T-helper 2 cell treated with Interferon-gamma antibody and Interleukin-4, amounts not matched to agents 5 μg/mL and 100 μg/mL, for 36 hours (primary cell): Measurements from ENCODE around the gene NEUROD2.
"Not testable (repeated sequence)": the region's sequence is repeated elsewhere in the genome, so short reads cannot be mapped to it uniquely, and the experiment has no call there.

Experiments
- DNase-seq: peaks from one replicate; pipeline ENCODE4 v3.0.0; 2021; ENCODE audit warnings: low spot score
- H3K27ac Mint-ChIP-seq: one replicate; pipeline ENCODE4 v1.8.0; 2021; ENCODE audit warnings: mild to moderate bottlenecking, mixed read lengths
- H3K27me3 Mint-ChIP-seq: one replicate; pipeline ENCODE4 v1.8.0; 2021; ENCODE audit warnings: low read depth, mixed read lengths
- H3K36me3 Mint-ChIP-seq: one replicate; pipeline ENCODE4 v1.8.0; 2021; ENCODE audit warnings: low read depth, mixed read lengths
- H3K4me1 Mint-ChIP-seq: one replicate; pipeline ENCODE4 v1.8.0; 2021; ENCODE audit warnings: low read depth, mixed read lengths
- H3K4me3 Mint-ChIP-seq: one replicate; pipeline ENCODE4 v1.8.0; 2022; ENCODE audit warnings: mild to moderate bottlenecking, moderate library complexity, mixed read lengths
- H3K9me3 Mint-ChIP-seq: one replicate; pipeline ENCODE4 v1.8.0; 2021; ENCODE audit warnings: mixed read lengths

NEUROD2 gene

GRCh38 chr17:39597372-39598046, 10.2 kb downstream of the NEUROD2 start:
- Mint-ChIP-seq H3K9me3 (no peaks in the 10 kb centered on the region), H3K27ac (no peak overlapping the region), H3K4me1 (peaks cover 2% of the 10 kb centered on the region), H3K27me3 (peaks cover 82% of the 10 kb centered on the region), H3K4me3 (no peak overlapping the region), H3K36me3 (no peaks in the 10 kb centered on the region)
- no peak for DNase-seq

GRCh38 chr17:39596543-39597267, 11.0 kb downstream of the NEUROD2 start:
- H3K27ac Mint-ChIP-seq: no peak overlapping the region

DNA sequence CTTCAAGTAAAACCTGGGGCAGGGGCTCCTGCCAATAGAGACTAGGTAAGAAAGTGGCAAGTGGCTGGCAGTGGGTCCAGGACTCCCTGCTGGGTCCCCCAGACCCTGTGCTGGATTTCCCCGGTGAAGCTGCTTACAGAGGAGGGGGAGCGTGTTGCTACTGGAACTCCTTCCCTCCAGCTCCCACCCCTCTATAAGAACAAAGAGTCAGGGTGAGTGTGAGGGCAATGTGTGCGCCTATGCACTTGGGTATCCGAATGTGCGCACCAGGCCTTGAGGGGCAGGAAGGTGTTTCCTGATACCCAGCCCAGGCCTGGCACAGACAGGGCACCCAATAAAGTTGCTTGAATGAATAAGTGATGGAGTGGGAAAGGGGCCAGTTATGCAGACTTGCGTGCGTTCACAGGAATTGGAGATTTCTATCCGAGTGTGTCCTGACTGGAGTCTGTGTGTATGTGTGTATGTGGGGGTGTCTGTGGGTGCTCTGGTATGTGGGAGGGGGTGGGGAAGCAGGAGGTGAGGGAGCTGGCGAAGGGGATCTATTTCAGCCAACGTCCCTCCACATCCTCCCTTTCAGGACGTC, 11.7 kb downstream of the NEUROD2 start:
- Mint-ChIP-seq H3K4me1 (peaks cover 2% of the 10 kb centered on the region), H3K27ac (no peak overlapping the region), H3K4me3 (no peak overlapping the region), H3K36me3 (no peaks in the 10 kb centered on the region), H3K27me3 (peaks cover 72% of the 10 kb centered on the region), H3K9me3 (no peaks in the 10 kb centered on the region)
- no peak for DNase-seq

More at GRCh38 chr17:39596543-39597267, 11.0 kb downstream of the NEUROD2 start:
- H3K4me3 Mint-ChIP-seq: no peak overlapping the region
- DNase-seq: no peak
- H3K9me3 Mint-ChIP-seq: no peaks in the 10 kb centered on the region
- H3K4me1 Mint-ChIP-seq: peaks cover 2% of the 10 kb centered on the region
- no peaks in the 10 kb centered on the region for H3K36me3 Mint-ChIP-seq
- H3K27me3 Mint-ChIP-seq: peaks cover 79% of the 10 kb centered on the region

DNA sequence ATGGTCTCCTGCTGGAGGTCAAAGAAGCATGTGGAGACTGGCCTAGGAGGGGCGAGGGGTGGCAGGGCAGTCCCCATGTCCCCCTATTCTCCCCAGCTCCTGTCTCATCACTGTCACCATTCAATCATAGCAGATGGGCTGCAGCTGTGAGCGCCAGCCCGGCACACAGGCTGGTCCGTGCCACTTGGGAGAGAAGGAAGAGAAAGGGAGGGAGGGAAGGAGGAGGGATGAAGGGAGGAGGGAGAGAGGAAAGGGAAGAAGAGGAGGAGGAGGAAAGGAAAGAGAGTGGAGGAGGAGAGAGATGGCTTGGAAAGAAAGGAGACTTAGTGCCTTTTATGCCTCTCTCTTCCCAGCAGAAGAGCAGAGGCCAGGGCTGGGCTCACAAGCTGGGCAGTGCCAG, 12.4 kb downstream of the NEUROD2 start:
- peaks cover 65% of the 10 kb centered on the region for H3K27me3 Mint-ChIP-seq
- DNase-seq: no peak
- H3K27ac Mint-ChIP-seq: no peak overlapping the region
- no peak overlapping the region for H3K4me3 Mint-ChIP-seq
- H3K4me1 Mint-ChIP-seq: peaks cover 2% of the 10 kb centered on the region
- H3K36me3 Mint-ChIP-seq: no peaks in the 10 kb centered on the region
- no peaks in the 10 kb centered on the region for H3K9me3 Mint-ChIP-seq

DNA sequence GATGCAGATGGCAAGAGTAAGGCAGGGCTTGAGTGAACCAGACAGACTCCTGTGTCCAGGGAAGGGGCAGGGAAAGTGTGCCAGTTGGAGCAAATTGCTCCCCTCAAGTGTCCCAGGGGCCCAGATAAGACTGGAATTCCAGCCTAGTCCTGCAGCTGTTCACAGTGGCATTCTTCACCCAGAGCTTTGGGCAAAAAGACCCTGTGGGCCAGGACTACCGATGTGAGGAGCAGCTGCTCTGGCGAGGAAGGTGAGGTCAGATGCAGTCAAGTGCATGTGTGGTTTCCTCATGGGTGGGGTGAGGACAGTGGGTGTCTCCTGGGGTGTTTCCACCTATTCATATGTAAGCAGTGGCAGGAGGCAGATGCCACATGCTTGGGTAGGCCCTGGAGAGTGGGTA, 14.3 kb downstream of the NEUROD2 start:
- H3K4me1 Mint-ChIP-seq: peaks cover 2% of the 10 kb centered on the region
- H3K9me3 Mint-ChIP-seq: no peaks in the 10 kb centered on the region
- no peak overlapping the region for H3K4me3 Mint-ChIP-seq
- no peak for DNase-seq
- H3K27me3 Mint-ChIP-seq: peaks cover 48% of the 10 kb centered on the region
- no peaks in the 10 kb centered on the region for H3K36me3 Mint-ChIP-seq
- H3K27ac Mint-ChIP-seq: no peak overlapping the region

DNA sequence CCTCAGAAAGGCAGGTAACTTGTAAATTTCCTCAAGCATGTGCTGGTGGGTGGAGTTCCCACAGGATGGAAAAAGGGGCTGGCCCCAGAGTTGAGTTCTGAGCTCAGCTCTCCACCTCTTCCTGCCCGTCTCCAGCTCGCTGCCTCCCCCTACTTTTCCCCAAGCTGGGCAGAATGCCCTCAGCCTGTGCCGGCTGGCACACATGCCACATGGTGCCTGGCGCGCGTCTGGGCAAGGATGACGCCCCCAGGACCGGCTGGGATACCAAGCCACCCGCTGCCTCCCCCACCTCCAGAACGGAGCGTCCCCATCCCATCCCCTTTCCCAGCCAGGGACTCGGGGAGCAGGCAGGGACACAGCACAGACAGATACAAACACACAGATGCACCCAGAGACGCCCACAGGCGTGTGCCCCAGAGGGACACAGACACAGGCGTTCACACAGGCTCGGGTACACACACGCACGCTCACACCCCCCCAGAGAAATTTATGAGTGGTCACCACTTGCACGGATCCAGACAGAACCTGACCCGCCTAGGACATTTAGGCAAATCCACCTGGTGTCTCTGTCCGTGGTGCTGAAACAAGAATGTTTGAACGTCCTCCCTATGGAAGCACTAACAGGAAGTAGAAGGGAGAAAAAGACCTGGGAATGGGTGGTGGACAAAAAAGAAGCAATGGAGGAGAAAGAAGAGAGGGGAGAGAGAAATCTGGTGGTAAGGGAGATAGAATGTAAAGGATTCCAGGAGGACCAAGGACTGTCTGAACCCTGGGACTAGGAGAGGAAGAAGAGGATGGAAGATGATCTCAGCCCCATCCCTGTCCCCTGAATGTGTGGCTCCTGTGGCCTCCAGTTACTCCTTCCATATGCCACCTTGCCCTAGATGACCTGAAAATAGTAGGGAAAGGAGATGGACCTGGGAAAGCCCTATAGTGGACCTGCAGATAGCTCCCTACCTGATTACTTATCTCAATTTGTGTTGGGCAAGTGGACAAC, 15.5 kb downstream of the NEUROD2 start:
- peaks cover 39% of the 10 kb centered on the region for H3K27me3 Mint-ChIP-seq
- H3K9me3 Mint-ChIP-seq: no peaks in the 10 kb centered on the region
- H3K27ac Mint-ChIP-seq: no peak overlapping the region
- DNase-seq: no peak
- no peaks in the 10 kb centered on the region for H3K4me1 Mint-ChIP-seq
- no peaks in the 10 kb centered on the region for H3K36me3 Mint-ChIP-seq
- H3K4me3 Mint-ChIP-seq: no peak overlapping the region

DNA sequence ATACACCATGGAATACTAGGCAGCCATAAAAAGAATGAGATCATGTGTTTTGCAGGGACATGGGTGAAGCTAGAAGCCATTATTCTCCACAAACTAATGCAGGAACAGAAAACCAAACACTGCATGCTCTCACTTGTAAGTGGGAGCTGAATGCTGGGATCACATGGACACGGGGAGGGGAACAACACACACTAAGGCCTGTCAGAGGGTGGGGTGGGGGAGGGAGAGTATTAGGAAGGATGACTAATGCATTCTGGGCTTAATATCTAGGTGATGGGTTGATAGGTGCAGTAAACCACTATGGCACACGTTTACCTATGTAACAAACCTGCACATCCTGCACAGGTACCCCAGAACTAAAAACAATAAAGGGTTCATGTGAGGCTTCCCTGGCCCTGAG, 17.5 kb downstream of the NEUROD2 start:
- DNase-seq, H3K4me3 Mint-ChIP-seq, H3K27ac Mint-ChIP-seq, H3K9me3 Mint-ChIP-seq, H3K4me1 Mint-ChIP-seq, H3K36me3 Mint-ChIP-seq: not testable (repeated sequence)
- peaks cover 22% of the 10 kb centered on the region for H3K27me3 Mint-ChIP-seq

GRCh38 chr17:39582658-39583057, 25.1 kb downstream of the NEUROD2 start:
- Mint-ChIP-seq H3K4me3 (no peak overlapping the region), H3K4me1 (no peaks in the 10 kb centered on the region), H3K36me3 (no peaks in the 10 kb centered on the region)

DNA sequence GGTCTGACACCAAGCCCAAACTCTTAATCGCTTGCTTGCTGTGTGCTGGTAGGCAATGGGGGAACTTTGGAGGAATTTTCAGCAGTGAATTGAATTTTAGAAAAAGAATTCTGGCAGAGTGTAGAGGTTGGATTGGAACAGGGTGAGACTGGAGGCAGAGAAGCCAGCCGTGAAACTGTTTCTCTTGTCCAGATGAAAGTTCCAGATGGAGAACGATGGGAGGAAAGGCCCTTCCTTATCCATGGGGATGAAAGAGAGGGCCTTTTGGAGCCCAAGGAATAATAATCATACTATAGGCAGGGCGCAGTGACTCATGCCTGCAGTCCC, 26.0 kb downstream of the NEUROD2 start:
- H3K4me1 Mint-ChIP-seq: no peaks in the 10 kb centered on the region
- no peaks in the 10 kb centered on the region for H3K9me3 Mint-ChIP-seq
- H3K27ac Mint-ChIP-seq: no peak overlapping the region
- no peak overlapping the region for H3K4me3 Mint-ChIP-seq
- H3K36me3 Mint-ChIP-seq: no peaks in the 10 kb centered on the region
- DNase-seq: no peak
- peaks cover 3% of the 10 kb centered on the region for H3K27me3 Mint-ChIP-seq

More at GRCh38 chr17:39582658-39583057, 25.1 kb downstream of the NEUROD2 start:
- Mint-ChIP-seq H3K27me3 (peaks cover 5% of the 10 kb centered on the region), H3K9me3 (no peaks in the 10 kb centered on the region), H3K27ac (no peak overlapping the region)
- DNase-seq: no peak

DNA sequence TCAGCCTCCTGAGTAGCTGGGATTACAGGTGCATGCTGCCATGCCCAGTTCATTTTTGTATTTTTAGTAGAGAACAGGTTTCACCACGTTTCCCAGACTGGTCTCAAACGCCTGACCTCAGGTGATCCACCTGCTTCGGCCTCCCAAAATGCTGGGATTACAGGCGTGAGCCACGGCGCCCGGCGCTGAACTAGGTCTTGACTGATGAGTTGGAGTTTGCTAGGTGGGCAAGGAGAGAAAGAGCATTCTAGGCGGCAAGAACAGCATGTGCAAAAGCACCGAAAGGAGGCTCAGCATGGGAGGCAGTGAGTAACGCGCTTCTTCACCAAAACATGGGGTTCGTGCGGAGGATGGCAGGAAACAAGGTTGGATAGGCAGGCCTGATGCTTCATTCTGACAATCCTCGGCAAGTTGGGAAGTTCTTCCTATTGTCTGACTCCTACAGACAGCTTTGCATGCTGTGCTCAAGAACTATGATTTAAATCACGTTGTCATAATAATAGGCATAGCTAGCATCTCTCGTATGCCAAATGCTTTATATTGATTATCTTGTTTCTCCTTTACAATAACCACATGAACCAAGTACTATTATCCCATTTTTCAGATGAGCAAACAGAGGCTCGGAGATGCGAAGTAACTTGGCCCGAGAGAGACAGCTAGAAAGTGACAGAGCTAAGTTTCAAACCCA, 26.5 kb downstream of the NEUROD2 start:
- H3K4me1 Mint-ChIP-seq: no peaks in the 10 kb centered on the region
- no peak overlapping the region for H3K27ac Mint-ChIP-seq
- DNase-seq: no peak
- no peak overlapping the region for H3K4me3 Mint-ChIP-seq
- no peaks in the 10 kb centered on the region for H3K36me3 Mint-ChIP-seq
- peaks cover 3% of the 10 kb centered on the region for H3K27me3 Mint-ChIP-seq
- H3K9me3 Mint-ChIP-seq: no peaks in the 10 kb centered on the region

DNA sequence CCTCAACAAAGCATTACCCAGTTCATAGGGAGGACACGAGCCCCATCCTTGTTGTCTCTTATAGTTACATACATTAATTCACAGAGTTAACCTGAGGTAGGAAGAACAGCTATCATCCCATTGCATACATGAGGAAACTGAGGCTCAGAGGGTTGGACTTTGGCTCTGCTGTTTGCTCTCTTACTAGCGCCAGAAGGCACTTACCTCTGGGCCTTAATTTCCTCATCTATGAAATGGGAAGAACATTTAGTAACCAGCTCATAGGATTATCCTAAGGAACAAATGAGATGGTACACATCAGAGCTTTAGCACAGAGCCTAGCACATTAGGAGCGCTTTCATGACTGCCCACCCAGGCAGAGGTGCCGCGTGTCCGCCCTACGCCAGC, 27.6 kb downstream of the NEUROD2 start:
- no peak overlapping the region for H3K27ac Mint-ChIP-seq
- no peak overlapping the region for H3K4me3 Mint-ChIP-seq
- H3K9me3 Mint-ChIP-seq: no peaks in the 10 kb centered on the region
- DNase-seq: no peak
- no peaks in the 10 kb centered on the region for H3K4me1 Mint-ChIP-seq
- peaks cover 5% of the 10 kb centered on the region for H3K27me3 Mint-ChIP-seq
- no peaks in the 10 kb centered on the region for H3K36me3 Mint-ChIP-seq

- Mint-ChIP-seq H3K4me3 (no peak overlapping the region), H3K4me1 (no peaks in the 10 kb centered on the region), H3K36me3 (no peaks in the 10 kb centered on the region), H3K9me3 (no peaks in the 10 kb centered on the region), H3K27ac (no peak overlapping the region), H3K27me3 (peaks cover 10% of the 10 kb centered on the region)
- DNase-seq: no peak
Measured at GRCh38 chr17:39579318-39580081, 28.2 kb downstream of the NEUROD2 start.

- no peak overlapping the region for H3K4me3 Mint-ChIP-seq
Measured at GRCh38 chr17:39578272-39578671, 29.4 kb downstream of the NEUROD2 start.

More at GRCh38 chr17:39578272-39578671, 29.4 kb downstream of the NEUROD2 start:
- Mint-ChIP-seq H3K36me3 (no peaks in the 10 kb centered on the region), H3K9me3 (no peaks in the 10 kb centered on the region), H3K4me1 (peaks cover 4% of the 10 kb centered on the region), H3K27ac (no peak overlapping the region), H3K27me3 (peaks cover 10% of the 10 kb centered on the region)
- DNase-seq: no peak
